Hepatic stellate cell (primary cell): ENCODE results near the gene CPA4.

ENCODE experiments used
- DNase-seq: peaks from one replicate; pipeline ENCODE4 v3.0.0; 2011; ENCODE audit warnings: low spot score

The CPA4 gene

GRCh38 chr7:130365088-130365487 lies 72.1 kb downstream of the CPA4 start:
- DNase-seq: no peak

GRCh38 chr7:130365511-130366441 lies 72.8 kb downstream of the CPA4 start:
- peak; percentile 77 for DNase-seq

- no peak for DNase-seq
These were observed 73.6 kb downstream of the CPA4 start for GRCh38 chr7:130366564-130366963.

GRCh38 chr7:130367088-130367755 lies 74.3 kb downstream of the CPA4 start:
- DNase-seq: no peak

GRCh38 chr7:130367836-130368746 lies 75.1 kb downstream of the CPA4 start:
- no peak for DNase-seq

- peak; percentile 80 for DNase-seq
These were observed 76.2 kb downstream of the CPA4 start for GRCh38 chr7:130369110-130369711.

GRCh38 chr7:130369831-130370550 lies 77.0 kb downstream of the CPA4 start:
- DNase-seq: no peak

GRCh38 chr7:130371046-130371445 lies 78.1 kb downstream of the CPA4 start:
- DNase-seq: no peak

GRCh38 chr7:130372402-130373165 lies 79.6 kb downstream of the CPA4 start:
- DNase-seq: no peak
